NCI-H128 (cell line): Measurements from ENCODE around the gene SMIM29.

Source experiments
- DNase-seq: peaks from one replicate; lab custom pipeline; 2025; ENCODE audit not compliant: unreplicated experiment; lab: John Stamatoyannopoulos, UW

The SMIM29 gene

DNA sequence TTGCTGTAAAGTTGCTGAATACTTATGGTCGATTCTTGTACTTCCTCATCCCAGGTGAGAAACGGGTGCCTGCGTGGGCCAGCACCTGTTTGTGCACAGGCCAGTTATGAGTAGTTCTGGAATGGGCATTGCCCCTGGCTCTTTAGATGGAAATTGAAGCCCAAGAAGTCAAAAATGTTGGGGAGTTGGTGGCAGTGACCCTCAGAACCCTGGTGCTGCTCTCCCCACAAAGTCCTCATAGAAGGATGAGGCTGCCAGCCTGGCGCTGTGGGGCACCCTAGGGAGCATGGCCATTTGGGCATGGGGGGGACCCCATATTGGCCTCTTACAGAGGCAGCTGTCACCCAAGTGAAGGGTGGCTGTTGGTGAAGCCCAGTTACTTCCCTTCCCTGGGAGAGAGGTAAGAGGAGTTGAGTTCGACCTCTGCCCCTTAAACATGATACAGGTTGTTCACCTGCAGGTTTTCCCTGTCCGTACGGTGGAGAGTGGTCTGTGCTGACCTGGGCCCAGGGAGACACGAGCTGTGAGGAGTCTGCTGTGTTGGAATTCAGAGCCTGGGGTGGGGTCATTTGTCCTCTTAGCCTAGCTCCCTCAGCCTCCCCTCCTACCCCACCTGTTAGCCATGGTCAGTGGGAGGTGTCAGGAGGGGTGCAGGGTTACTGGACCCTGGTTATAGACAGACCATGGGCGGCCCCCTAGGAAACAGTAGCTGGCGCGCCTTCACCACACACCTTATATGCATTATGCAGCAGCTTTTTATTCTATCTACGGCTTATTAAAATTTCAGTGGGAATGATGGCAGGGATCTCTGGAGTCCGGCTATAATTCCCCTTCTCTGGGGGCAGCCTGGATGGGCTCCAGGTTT, 7.2 kb downstream of the SMIM29 start:
- no peak for DNase-seq

DNA sequence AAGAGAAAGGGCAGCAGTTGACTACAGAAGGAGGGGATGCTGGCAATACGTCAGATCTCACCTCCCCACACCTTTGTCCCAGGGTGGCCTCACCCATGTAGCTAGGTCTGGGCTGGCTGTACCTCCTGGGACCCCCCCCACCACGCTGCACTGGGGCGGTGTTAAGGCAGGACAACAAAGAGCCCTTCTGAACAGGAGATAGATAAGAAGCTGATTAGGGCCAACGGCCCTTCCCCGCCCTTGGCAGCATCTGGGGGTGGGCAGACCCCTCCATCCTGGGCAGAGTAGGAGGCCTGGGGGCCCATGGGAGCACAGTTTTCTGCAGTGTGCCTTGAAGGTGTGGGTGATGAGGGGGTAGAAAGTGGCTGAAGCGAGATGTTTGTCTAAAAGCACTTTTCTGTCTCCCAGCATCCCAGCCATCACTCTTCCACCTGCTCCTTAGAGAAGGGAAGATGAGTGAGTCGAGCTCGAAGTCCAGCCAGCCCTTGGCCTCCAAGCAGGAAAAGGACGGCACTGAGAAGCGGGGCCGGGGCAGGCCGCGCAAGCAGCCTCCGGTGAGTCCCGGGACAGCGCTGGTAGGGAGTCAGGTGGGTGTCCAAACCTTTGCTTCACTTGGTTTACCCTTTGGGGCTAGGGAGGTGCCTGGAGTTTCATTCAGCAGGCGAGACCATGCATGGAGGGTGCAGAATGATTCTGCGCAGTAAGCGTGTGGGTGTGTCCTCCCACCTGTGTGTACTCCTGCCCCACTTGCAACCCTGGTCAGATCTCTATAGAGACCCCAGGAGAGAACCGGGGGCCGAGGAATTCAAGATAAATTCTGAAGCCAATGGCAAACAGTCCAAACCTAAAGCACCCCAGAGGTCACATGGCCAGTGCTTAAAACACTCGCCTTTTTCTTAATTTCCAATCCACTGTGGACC, 8.2 kb downstream of the SMIM29 start:
- no peak for DNase-seq

GRCh38 chr6:34239893-34240292, 8.9 kb downstream of the SMIM29 start:
- no peak for DNase-seq

- no peak for DNase-seq
Measured at GRCh38 chr6:34239500-34239825, 9.3 kb downstream of the SMIM29 start.

GRCh38 chr6:34238585-34239499, 10.0 kb downstream of the SMIM29 start:
- DNase-seq = no peak

DNA sequence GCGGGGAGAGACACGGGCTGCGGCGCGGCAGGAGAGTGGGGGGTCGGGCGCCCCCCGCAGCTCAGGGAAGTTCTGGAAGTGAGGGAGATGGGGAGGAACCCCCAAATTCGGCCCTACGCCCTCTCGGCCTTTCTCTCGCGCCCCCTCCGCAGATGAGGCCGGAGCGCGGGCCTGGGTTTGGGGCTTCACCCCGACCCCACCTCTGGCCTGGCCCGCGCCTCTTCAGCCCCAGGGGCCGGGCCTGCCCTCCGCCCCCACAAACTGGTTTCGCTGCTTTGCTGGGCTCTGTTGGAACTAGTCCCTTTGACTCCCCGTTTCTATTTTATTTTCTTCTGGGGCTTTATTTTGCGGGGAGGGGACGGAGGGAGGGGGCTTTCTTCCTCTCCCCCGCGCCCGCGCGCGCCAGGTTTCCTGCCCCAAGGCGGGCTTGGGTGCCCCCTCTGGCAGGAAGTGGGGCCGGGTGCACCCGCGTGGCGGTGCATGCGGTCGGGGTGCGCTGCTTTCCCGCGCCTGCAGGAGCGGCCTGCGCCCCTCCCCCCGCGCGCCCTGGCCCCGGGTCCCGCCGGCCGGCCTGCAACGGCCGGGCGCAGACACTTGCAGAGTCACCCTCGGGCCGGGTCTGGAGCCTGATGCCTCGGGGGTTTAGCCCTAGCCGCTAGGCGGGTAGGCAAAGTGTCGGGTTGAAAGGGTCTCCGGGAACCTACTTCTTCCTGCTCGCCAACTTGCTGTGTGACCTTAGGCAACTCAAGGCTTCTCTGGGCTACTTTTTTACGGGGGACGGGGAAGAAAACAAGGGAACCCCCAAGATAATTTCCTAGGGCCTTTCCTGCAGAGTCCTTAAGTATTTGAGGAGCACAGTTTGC, 10.9 kb downstream of the SMIM29 start:
- DNase-seq = peak; percentile 21

- no peak for DNase-seq
Measured at GRCh38 chr6:34237316-34237721, 11.5 kb downstream of the SMIM29 start.

- DNase-seq = peak; percentile 76
Measured at GRCh38 chr6:34236443-34237315, 12.1 kb downstream of the SMIM29 start, which contains the start of gene HMGA1. Gene HMGA1 (plus strand): TSS chr6:34236873. CDS start chr6:34240781, 3,908 bp downstream.

GRCh38 chr6:34236131-34236442, 12.7 kb downstream of the SMIM29 start:
- DNase-seq = no peak

DNA sequence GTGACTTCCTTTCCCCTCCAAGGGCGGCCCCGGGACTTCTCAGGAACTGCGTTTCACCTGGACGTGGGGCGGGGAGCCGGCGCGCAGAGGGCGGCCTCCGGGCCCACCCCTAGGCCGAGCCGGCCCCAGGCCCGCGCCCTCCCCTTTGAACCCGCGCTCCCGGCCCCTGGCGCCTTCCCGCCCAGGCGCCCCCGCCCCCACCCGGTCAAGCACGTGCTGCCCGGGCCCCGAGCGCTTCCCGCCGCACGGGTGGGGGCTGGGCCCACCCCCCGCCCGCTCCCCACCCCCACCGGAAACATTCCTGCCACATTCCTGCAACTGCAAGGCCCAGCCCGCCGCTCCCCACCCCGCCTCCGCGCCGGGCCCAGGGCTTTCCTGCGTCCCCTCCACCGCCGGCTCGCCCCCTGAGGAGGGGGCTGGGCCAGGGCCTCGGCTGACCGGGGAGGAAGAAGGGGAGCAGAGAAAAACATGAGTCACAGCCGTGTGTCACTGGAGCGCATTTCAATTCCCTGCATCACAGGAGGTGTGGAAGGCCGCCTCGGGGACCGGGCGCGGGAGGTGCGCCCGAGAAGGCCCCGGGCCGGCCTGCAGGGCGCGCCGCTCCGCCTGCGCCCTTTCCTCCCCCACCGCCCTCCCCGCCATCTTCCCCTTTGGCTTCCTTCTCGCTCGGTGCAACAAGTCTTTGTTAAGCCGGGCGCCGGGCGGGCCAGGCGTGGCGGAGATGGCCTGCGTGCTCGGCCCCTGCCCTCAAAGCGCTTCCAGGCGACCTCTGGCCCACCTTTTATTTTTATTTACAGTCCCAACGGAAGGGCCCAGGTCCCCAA, 13.3 kb downstream of the SMIM29 start:
- no peak for DNase-seq

DNA sequence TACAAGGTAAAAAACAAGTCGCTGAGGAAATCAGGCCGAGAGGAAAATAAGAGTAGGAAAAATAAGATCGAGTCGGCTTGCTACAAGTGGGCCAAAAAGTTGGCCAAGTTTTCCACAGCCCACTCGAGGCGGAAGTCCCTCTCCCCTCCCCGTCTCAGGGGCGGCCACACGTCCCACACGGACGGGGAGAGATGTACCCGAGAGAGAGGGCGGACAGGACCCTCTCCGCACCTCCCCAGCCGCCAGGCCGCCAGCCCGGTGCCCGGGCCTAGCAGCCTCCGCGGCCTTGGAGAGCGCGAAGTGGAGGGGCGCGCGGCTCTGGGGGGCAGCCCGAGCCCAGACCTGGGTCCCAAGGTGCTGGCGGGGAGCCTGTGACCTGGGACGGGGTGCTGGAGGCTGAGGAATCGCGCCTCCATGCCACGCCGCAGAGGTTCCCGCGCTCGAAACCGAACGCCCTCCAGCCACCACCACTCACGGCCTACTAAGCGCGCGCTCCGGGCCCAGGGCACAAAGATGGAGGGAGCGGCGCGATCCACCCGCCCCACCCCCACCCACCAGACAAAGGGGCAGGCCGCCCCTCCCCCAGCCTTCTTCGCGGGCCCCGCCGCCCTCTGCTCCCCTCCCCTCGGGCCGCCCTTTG, 14.0 kb downstream of the SMIM29 start:
- DNase-seq = no peak

DNA sequence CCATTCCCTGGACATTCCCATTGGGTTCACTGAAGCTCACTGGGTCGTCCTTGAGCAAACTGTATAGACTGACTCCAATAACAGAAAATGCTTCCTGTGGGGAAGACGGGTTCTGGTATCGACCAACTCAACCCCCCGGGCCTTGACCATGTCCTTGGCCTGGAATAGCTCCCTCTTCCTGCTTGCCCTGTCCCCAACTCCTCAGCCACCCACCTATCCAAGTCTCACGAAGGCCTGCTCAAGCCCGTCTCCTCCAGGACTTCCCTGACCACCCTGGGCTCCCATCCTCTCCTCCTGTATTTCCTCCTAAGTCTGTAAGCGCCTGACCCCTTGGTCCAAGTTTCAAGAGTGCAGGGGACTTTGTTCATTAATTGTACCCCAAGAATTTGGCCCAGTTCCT, 14.9 kb downstream of the SMIM29 start:
- DNase-seq = no peak

DNA sequence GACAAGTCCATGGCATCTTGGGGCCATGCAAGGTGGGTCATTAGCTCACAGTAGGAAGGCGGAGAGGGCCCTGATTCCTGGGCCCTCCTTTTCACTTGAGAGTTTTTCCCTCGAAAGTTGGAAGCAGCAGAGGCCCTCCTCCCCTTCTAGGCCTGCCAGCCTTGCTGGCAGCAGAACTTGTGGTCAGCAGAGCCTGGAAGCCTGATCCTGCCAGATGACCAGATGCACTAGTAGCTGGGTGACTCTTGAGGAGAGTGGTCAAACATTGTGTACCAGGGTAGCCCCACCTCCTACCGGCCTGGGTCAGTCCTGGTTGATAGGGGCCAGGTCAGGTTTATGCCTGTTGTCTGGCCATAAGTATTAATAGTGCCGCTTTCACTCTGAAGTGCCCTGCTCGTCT, 15.9 kb downstream of the SMIM29 start:
- no peak for DNase-seq

DNA sequence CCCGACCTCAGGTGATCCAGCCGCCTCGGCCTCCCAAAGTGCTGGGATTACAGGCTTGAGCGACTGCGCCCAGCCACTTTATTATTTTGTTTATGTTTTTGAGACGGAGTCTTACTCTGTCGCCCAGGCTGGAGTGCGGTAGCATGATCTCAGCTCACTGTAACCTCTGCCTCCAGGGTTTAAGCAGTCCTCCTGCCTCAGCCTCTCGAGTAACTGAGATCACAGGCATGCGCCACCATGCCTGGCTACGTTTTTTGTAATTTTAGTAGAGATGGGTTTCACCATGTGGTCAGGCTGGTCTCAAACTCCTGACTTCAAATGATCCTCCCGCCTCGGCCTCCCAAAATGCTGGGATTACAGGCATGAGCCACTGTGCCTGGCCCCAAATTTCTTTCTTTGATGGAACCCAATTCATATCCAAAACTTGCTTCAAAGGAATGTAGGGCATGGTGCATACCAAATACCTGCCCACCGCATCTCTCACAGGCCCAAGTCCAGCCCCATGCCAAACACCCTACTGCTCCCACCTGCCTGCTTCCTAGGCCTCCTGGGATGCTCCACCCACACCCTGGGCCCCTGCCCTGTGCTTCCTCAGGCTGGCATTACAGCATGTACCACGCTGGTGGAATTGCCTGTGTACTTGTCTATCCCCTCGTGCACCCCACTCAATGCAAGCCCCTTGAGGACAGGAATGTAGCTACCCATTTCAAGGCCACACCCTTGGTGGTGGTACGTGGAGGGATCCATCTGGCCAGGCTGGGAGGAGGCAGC, 17.1 kb downstream of the SMIM29 start:
- DNase-seq = no peak

DNA sequence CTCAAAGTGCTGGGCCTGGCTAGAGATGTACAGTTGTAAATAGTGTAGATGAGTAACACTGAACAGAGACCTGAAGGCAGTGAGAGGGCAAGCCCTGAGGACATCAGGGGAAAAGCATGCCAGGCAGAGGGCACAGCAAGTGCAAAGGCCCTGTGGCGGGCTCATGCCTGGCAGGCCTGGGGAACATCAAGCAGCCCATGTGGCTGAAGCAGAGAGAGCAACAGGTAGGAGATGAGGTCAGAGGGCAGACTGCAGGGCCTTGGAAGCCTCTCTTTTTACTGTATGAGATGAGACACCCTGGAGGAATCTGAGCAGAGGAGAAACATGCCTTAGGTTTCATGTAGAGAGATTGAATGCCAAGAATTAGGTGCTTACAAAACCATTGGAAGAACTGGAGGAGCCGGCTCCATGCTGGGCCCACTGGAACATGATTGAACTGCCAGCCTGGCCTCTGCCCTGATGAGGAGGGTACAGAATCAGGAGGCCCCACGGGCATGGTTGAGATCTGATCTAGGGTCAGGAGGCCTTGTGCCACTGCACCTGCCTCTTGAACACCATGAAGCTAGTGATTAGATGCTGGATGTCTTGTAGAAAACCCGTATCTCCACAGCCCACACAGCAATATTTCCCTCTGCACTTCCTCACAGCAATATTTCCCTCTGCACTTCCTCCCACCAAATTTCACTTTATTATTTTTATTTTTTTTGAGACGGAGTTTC, 18.0 kb downstream of the SMIM29 start:
- no peak for DNase-seq

DNA sequence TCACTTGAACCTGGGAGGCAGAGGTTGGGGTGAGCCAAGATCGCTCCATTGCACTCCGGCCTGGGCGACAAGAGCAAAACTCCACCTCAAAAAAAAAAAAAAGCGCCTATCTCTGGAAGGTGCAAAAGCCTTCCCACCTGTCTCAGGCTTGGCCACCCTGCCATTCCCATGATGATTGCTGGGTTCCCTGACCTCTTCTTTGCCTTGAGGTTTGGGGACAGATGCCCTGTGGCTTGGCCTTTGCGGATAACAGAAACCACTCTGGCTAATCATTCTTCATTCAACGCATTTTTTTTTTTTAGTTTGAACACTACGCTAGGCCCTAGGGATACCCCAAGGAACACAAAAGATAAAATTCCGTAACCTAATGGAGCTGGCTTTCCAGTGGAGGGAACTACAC, 18.9 kb downstream of the SMIM29 start:
- no peak for DNase-seq
